ENCODE results near the gene ZNF837.
A peak's percentile ranks its signal among the peaks of the same experiment; 100 is the strongest.
"Not testable (repeated sequence)": the region's sequence is repeated elsewhere in the genome, so short reads cannot be mapped to it uniquely, and the experiment has no call there.

Gene ZNF837

GRCh38 chr19:58396691-58397532, 16.1 kb upstream of the ZNF837 start:
- no peak for DNase-seq (ENCODE audit: low read depth in 2 of 2)

- DNase-seq (ENCODE audit: low read depth in 2 of 2), result no peak
Observed at GRCh38 chr19:58395979-58396627, 15.3 kb upstream of the ZNF837 start.

DNA sequence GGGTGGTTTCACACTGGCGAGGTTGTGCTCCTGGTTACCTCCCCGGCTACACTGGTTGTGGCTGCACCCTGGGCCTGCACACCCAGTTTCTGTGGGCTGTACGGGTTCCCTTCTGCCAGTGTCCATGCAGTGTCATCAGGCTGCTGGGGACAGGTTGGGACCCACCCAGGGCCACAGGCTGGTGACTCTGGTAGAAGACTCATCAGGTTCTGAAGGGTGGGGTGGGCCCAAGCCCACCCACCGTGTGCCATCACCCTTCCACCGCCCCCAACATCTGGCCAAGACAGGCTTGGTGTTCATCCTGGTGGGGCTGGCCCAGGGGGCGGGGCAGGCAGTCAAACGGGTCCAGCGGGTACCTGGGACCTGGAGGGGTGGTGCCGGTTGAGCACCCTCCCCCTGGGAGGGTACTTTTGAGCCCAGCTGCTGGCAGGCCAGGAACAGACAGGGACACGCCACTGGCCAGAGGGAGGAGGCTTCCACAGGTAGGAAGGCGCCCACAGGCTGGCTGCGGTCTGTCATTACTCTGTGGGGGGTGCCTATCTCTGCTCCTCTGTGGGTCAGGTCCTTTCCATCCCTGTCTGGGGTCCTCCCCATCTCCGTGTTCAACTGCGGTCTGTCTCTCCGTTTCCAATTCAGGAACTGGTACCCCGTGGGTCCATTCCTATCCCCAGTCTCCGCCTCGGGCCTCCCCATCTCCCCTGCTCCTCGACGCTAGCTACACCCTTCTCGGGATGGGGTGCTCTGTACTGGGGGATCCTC, 14.6 kb upstream of the ZNF837 start, which contains the start of gene RNF225:
TSS of gene RNF225 (plus strand) at position 437 of the 759 bp plus-strand sequence. CDS start 434 bp downstream, outside the sequence.
- DNase-seq (ENCODE audit: low read depth in 2 of 2), result no peak

- no peak for DNase-seq (ENCODE audit: low read depth in 2 of 2)
Observed at GRCh38 chr19:58394821-58395219, 14.0 kb upstream of the ZNF837 start.

DNA sequence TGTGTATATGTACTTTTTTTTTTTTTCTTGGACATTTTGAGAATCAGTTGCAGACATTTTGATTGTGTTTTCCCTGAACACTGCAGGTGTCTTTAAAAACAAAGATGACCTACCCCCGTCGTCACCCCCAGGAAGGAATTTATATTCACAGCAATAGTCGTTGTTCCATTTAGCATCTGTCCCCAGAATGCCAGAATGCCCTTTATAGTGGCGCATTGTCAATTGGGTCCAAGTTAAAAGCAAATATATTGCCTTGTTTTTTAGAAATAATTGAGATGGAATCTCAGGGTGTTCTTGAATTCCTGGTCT, 12.8 kb upstream of the ZNF837 start:
- no peak for DNase-seq (ENCODE audit: low read depth in 2 of 2)

GRCh38 chr19:58392945-58393724, 12.3 kb upstream of the ZNF837 start:
- DNase-seq (ENCODE audit: low read depth in 2 of 2), result no peak

DNA sequence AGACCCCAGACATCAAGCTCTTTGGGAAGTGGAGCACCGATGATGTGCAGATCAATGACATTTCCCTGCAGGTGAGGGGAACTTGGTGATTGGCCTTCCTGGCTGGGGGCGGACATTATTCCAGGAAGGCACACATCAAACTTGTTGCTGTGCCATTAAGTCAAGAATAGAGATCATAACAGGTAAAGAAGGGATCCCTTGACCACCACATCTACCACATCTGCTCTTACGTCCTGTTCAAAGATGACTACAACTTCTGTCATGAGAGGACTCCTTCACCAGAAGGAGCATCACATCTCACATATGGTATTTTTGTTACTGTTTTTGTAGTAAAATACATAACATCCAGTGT, 7.3 kb upstream of the ZNF837 start:
- DNase-seq (ENCODE audit: low read depth in 2 of 2), result no peak

DNA sequence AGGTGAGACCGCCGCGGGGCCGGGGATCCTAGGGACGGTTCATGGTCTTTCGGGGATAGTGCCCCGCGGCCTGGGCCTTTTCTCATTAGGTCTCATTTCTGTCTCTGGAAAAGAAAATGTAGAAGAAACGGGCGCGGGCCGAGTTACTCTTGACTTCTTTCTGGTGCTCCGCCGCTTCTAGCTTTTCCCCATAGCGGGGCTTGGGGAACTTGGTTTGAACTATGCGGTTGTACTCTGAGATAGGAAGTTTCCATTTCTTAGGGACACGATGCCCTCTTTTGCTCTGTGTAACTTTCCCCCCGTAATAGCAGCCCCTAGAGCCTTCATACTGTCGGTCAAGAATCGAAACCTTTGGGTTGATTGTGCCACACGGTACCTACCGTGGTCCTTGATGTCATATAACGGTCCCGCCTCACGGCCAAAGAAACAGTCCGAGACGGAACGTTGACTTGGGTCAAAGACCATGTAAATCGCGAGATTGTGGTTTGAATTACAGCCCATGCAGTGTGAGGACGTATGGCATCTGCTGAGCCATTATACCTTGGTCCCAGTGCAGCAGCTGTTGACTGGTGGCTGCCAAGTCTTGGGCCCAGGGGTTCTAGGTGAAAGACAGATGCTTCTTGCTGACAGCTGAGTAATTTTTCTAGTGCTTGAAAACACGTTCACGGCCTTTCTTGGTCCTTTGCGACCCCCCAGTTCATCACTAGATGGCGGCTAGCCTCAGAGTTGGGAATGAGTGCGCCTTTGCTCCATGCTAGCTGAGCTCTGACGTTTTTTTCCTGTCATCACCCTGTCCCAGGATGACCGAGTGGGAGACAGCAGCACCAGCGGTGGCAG, 6.7 kb upstream of the ZNF837 start:
- no peak for DNase-seq (ENCODE audit: low read depth in 2 of 2)

GRCh38 chr19:58386576-58387337, 5.9 kb upstream of the ZNF837 start, which contains the start of gene RPS5:
Gene RPS5 (plus strand): TSS chr19:58387269. CDS start chr19:58388138, 869 bp downstream.
- peak; percentile 92 to 95 for DNase-seq (ENCODE audit: low read depth in 2 of 2)

GRCh38 chr19:58385891-58386575, 5.2 kb upstream of the ZNF837 start:
- DNase-seq (ENCODE audit: low read depth in 2 of 2), result no peak

DNA sequence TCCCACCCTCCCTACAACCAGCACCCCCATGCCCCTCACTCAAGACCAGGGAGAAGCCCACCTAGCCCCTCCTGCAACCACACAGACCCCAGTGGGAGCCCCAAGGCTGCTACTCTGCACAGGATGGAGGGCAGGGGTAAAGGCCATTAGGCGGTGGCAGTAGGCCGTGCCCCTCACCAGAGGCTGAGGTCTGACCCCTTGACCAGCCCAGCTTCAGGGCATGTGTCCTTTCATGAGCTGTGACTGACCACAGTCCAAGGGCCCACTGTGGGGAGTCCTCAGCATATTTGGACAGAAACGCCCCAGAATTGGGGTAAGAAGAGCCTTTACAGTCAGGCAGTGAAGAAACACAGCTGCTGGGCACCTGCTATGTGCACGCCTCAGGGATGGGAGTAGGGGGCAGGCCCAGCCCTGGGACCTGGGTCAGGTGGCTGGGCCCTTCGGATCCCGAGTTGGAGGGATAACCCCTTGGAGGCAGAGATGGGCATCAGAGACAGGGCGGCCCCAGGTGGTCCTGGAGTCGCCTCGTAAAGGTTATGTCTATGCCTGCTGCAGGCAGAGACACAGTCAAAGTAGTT, 4.6 kb upstream of the ZNF837 start:
- no peak for DNase-seq (ENCODE audit: low read depth in 2 of 2)

- no peak for DNase-seq (ENCODE audit: low read depth in 2 of 2)
Observed at GRCh38 chr19:58382997-58383603, 2.3 kb upstream of the ZNF837 start.

GRCh38 chr19:58381460-58382212, 806 bp upstream of the ZNF837 start:
- no peak for DNase-seq (ENCODE audit: low read depth in 2 of 2)

DNA sequence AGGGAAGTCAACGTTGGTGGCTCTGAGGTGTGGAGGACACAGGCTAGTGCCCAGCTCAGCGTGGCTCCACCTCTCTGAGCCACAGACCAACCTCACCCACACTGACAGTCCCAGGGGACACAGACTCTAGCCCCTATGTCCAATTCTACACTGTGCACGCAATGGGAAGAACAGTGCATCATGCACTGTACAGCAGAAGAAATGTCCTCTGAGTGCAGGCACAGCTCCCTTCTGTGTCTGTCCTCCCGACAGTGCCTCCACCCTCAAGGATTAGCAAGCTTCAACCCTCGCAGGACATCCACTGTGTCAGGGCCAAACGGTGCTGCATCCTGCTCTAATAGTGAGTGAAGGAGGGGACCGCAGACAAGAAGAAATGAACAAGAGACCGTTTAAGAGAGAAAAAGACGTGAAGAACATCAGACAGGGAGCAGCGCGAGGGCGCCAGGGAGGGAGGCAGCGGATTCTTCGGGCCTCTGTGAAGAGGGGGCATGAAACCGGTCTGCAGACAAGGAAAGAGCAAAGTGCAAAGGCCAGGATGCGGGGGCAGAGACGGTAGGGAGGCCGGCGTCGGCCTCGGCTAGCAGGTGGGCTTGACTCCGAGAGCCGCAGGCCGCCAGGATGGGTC, 681 bp downstream of the ZNF837 start:
- no peak for DNase-seq (ENCODE audit: low read depth in 2 of 2)

DNA sequence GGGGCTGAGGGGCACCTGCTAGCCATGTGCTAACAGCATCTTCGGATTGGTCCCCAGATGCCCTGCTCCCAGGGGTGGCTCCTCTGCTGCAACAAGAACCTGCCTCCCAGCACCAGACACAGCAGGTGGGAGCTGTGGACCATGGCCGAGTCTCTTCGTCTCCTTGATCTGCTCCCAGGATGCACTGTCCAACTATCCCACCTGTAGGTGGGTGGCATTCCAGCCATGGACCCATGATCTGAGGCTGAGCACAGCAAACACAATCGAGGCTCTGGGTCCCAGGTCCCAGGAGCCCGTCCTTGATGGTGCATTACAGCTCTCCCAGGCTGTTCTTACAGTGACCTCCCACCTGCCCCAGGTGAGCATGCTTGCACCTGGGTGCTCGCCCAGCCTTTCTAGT, 1.6 kb downstream of the ZNF837 start:
- DNase-seq (ENCODE audit: low read depth in 2 of 2), result no peak

DNA sequence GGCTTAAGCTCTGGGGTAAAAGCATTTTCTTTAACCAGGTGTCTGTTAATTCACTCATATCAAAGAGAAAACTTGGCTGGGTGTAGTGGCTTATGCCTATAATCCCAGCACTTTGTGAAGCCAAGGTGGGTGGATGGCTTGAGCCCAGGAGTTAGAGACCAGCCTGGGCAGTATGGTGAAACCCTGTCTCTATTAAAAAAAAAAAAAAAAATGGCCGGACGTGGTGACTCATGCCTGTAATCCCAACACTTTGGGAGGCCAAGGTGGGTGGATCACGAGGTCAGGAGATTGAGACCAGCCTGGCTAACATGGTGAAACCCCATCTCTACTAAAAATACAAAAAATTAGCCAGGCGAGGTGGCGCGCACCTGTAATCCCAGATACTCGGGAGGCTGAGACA, 4.1 kb downstream of the ZNF837 start:
- not testable (repeated sequence) for DNase-seq (ENCODE audit: low read depth in 2 of 2)

DNA sequence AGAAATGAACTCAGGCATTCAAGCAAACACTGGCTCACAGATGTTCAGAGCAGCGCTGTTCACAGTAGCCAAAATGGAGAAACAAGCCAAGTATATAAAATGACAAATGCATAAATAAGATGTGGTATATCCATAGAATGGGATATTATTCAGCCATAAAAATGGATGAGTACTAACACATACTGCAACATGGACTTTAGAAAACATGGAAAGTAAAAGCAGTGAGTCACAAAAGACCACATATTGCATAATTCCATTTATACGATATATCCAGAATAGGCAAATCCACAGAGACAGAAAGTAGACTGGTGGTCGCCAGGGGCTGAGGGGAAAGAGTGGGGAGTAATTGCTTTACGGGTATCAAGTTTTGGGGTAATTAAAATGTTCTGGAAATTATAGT, 6.6 kb downstream of the ZNF837 start:
- DNase-seq (ENCODE audit: low read depth in 2 of 2), result no peak
